SK-N-SH (cell line): ENCODE results near the gene PRR33. TPM values are rescaled to one million over a fixed set of nuclear protein-coding genes. Genes with fewer than 3 reads are reported as not detected.

Source experiments
- CTCF ChIA-PET: fragments of 300-600, 350-600 bp; formaldehyde crosslinking; extraction: SDS; loops from one replicate; lab custom pipeline; 2021; lab: Yijun Ruan, JAX
- POLR2A ChIA-PET: fragments of 350-600 bp; sonication (Branson Sonifier 250); formaldehyde crosslinking; extraction: SDS; loops from one replicate; lab custom pipeline; 2020; ENCODE audit warnings: antibody characterized with exemption, inconsistent platforms; lab: Yijun Ruan, JAX
- DNase-seq: peaks from one replicate; pipeline ENCODE4 v3.0.0; 2012
- H2AFZ ChIP-seq: fragments of 200-600 bp; sonication (generic); 2 replicates; pipeline ENCODE4 v1.8.1; 2016; ENCODE audit warnings: antibody characterized with exemption, mild to moderate bottlenecking, low read depth
- H3F3A ChIP-seq: fragments of 200-600 bp; sonication (generic); replicated peaks from 2 replicates; pipeline ENCODE3; 2016; ENCODE audit warnings: antibody characterized with exemption, mild to moderate bottlenecking; ENCODE audit not compliant: insufficient read depth
- H3K27ac ChIP-seq, 2 experiments: fragments of 200-500 bp in 1 of 2; fragments of 200-600 bp in 1 of 2; sonication (Bioruptor generic) in 1 of 2; sonication (generic), shearing (Covaris generic) in 1 of 2; 2 replicates each; pipeline versions ENCODE4 v1.5.1 to v1.6.1; 2014 to 2016; ENCODE audit warnings: low read depth in 2 of 2, inconsistent platforms in 1 of 2, low read length in 1 of 2, mild to moderate bottlenecking in 1 of 2, mixed read lengths in 1 of 2
- H3K27me3 ChIP-seq: fragments of 200-600 bp; sonication (generic), shearing (Covaris generic); 2 replicates; pipeline ENCODE4 v1.6.1; 2016; ENCODE audit warnings: mixed run types; ENCODE audit not compliant: insufficient read depth
- H3K36me3 ChIP-seq, 2 experiments: fragments of 200-500 bp in 1 of 2; fragments of 200-600 bp in 1 of 2; sonication (Bioruptor generic) in 1 of 2; sonication (generic) in 1 of 2; replicated peaks in 1 of 2; 2 replicates each; pipeline versions ENCODE3 to v1.5.1; 2014 to 2016; ENCODE audit warnings: low read length in 1 of 2, mild to moderate bottlenecking in 1 of 2; ENCODE audit not compliant: insufficient read depth in 2 of 2, control insufficient read depth in 1 of 2
- H3K4me1 ChIP-seq, 2 experiments: fragments of 200-500 bp in 1 of 2; fragments of 200-600 bp in 1 of 2; sonication (Bioruptor generic) in 1 of 2; sonication (generic), shearing (Covaris generic) in 1 of 2; 2 replicates each; pipeline versions ENCODE4 v1.5.1 to v1.6.1; 2014 to 2016; ENCODE audit warnings: low read depth in 1 of 2, low read length in 1 of 2, mixed run types in 1 of 2; ENCODE audit not compliant: insufficient read depth in 2 of 2, control insufficient read depth in 1 of 2
- H3K4me2 ChIP-seq: fragments of 200-600 bp; sonication (generic), shearing (Covaris generic); 2 replicates; pipeline ENCODE4 v1.6.1; 2017; ENCODE audit warnings: mixed run types
- H3K4me3 ChIP-seq, 2 experiments: fragments of 200-500 bp in 1 of 2; fragments of 200-600 bp in 1 of 2; sonication (Bioruptor generic) in 1 of 2; sonication (generic), shearing (Covaris generic) in 1 of 2; 2 replicates each; pipeline versions ENCODE4 v1.5.1 to v1.8.1; 2014 to 2016; ENCODE audit warnings: low read depth in 2 of 2, inconsistent platforms in 1 of 2, low read length in 1 of 2, mild to moderate bottlenecking in 1 of 2, mixed read lengths in 1 of 2, moderate library complexity in 1 of 2
- H3K79me2 ChIP-seq: fragments of 200-600 bp; sonication (generic); 2 replicates; pipeline ENCODE4 v1.8.1; 2017; ENCODE audit warnings: mild to moderate bottlenecking; ENCODE audit not compliant: insufficient read depth
- H3K9ac ChIP-seq: fragments of 200-600 bp; sonication (generic); 2 replicates; pipeline ENCODE4 v1.6.1; 2017; ENCODE audit warnings: mixed run types
- H3K9me2 ChIP-seq: fragments of 200-600 bp; sonication (generic); 2 replicates; pipeline ENCODE4 v1.6.1; 2017; ENCODE audit warnings: mixed run types
- H3K9me3 ChIP-seq: fragments of 200-600 bp; sonication (generic); 2 replicates; pipeline ENCODE4 v1.6.1; 2017; ENCODE audit warnings: mixed run types, mild to moderate bottlenecking, moderate library complexity
- H4K20me1 ChIP-seq: fragments of 200-600 bp; sonication (generic); 2 replicates; pipeline ENCODE4 v1.6.1; 2017; ENCODE audit warnings: mild to moderate bottlenecking, mixed run types; ENCODE audit not compliant: insufficient read depth
- GATA2 ChIP-seq: sonication (generic); formaldehyde crosslinking; IDR thresholded peaks from 2 replicates; pipeline ENCODE4 v1.5.0; 2020; ENCODE audit warnings: mild to moderate bottlenecking, missing genetic modification reagents
- JUND ChIP-seq: IDR thresholded peaks from 2 replicates; pipeline ENCODE4 v1.4.0; 2012
- MXI1 ChIP-seq: IDR thresholded peaks from 2 replicates; pipeline ENCODE4 v1.6.1; 2012; ENCODE audit warnings: mild to moderate bottlenecking, low read depth, low read length, improper control_type of control experiment
- RCOR1 ChIP-seq: fragments of 150-350 bp; IDR thresholded peaks from 2 replicates; pipeline ENCODE4 v1.6.1; 2017; ENCODE audit warnings: antibody characterized with exemption, low read length
- TCF12 ChIP-seq: IDR thresholded peaks from 2 replicates; pipeline ENCODE4 v1.4.0; 2012
- YY1 ChIP-seq: IDR thresholded peaks from 2 replicates; pipeline ENCODE4 v1.4.0; 2012; ENCODE audit warnings: low read depth, mild to moderate bottlenecking
- WGBS: methylation state at CpG from one replicate; pipeline ENCODE4 v1.1.6; 2017; ENCODE audit warnings: low lambda C conversion rate; 5-methylcytosine and 5-hydroxymethylcytosine counted together
- polyA plus RNA-seq, 3 experiments: library from polyadenylated mRNA; depleted of rRNA; stranded (reverse); fragments of >200 nt; gene quantifications; 2 replicates each; pipeline ENCODE4 v1.2.3, GENCODE V29; 2012
- TF ChIP-seq, protein P1 (sequence below): IDR thresholded peaks from 2 replicates; pipeline ENCODE4 v1.6.1; 2012; ENCODE audit warnings: mild to moderate bottlenecking, low read depth, low read length, moderate library complexity
- TF ChIP-seq, protein P2 (sequence below): fragments of 150-350 bp; IDR thresholded peaks from 2 replicates; pipeline ENCODE4 v1.6.1; 2017; ENCODE audit warnings: antibody characterized with exemption, low read length, low read depth, borderline replicate concordance
- TF ChIP-seq, protein P3 (sequence below): fragments of 200-600 bp; sonication (generic); IDR thresholded peaks from 2 replicates; pipeline ENCODE4 v1.6.1; 2017; ENCODE audit warnings: antibody characterized with exemption, mild to moderate bottlenecking, moderate library complexity

PRR33 gene
- polyA plus RNA-seq, 1 of the 3 experiments (the other 2 are of a cell fraction), result not detected

GRCh38 chr11:1839204-1839923 lies 52.3 kb downstream of the PRR33 start:
- H3F3A ChIP-seq, result no peaks in the 10 kb centered on the region
- TF ChIP-seq, protein P1, sequence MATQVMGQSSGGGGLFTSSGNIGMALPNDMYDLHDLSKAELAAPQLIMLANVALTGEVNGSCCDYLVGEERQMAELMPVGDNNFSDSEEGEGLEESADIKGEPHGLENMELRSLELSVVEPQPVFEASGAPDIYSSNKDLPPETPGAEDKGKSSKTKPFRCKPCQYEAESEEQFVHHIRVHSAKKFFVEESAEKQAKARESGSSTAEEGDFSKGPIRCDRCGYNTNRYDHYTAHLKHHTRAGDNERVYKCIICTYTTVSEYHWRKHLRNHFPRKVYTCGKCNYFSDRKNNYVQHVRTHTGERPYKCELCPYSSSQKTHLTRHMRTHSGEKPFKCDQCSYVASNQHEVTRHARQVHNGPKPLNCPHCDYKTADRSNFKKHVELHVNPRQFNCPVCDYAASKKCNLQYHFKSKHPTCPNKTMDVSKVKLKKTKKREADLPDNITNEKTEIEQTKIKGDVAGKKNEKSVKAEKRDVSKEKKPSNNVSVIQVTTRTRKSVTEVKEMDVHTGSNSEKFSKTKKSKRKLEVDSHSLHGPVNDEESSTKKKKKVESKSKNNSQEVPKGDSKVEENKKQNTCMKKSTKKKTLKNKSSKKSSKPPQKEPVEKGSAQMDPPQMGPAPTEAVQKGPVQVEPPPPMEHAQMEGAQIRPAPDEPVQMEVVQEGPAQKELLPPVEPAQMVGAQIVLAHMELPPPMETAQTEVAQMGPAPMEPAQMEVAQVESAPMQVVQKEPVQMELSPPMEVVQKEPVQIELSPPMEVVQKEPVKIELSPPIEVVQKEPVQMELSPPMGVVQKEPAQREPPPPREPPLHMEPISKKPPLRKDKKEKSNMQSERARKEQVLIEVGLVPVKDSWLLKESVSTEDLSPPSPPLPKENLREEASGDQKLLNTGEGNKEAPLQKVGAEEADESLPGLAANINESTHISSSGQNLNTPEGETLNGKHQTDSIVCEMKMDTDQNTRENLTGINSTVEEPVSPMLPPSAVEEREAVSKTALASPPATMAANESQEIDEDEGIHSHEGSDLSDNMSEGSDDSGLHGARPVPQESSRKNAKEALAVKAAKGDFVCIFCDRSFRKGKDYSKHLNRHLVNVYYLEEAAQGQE, result no peak
- no peak for TF ChIP-seq RCOR1
- TF ChIP-seq JUND, result no peak
- no peak for TF ChIP-seq GATA2 (CRISPR knock-in tag)
- no peak for TF ChIP-seq TCF12
- TF ChIP-seq, protein P2, sequence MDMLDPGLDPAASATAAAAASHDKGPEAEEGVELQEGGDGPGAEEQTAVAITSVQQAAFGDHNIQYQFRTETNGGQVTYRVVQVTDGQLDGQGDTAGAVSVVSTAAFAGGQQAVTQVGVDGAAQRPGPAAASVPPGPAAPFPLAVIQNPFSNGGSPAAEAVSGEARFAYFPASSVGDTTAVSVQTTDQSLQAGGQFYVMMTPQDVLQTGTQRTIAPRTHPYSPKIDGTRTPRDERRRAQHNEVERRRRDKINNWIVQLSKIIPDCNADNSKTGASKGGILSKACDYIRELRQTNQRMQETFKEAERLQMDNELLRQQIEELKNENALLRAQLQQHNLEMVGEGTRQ, result no peak
- TF ChIP-seq, all 33 proteins: peak for 0
- ChIA-PET CTCF (interaction anchor here (1.0 to 20.8 kb wide), 12 partner anchors 8 to 311 kb away, joined by 3 to 478 read pairs (median 9); partner anchors contain the start of gene IGF2), POLR2A (no interaction called here)
- H3K4me3 ChIP-seq, result no peak overlapping the region
- no peak overlapping the region for H2AFZ ChIP-seq
- peaks cover 0 to 23% of the 10 kb centered on the region in 2 experiments; a peak in 1 of 4 replicates for H3K4me1 ChIP-seq
- no peaks in the 10 kb centered on the region for H3K9me3 ChIP-seq
- 78% methylated on average over 11 of the region's 12 CpGs for WGBS
- H3K9ac ChIP-seq, result no peak overlapping the region
- H3K79me2 ChIP-seq, result no peaks in the 10 kb centered on the region
- H3K36me3 ChIP-seq, result no peaks in the 10 kb centered on the region
- H3K9me2 ChIP-seq, result no peaks in the 10 kb centered on the region
- no peak overlapping the region for H3K27ac ChIP-seq
- no peak for DNase-seq
- H3K27me3 ChIP-seq, result no peaks in the 10 kb centered on the region
- H4K20me1 ChIP-seq, result no peaks in the 10 kb centered on the region
- no peak overlapping the region for H3K4me2 ChIP-seq

DNA sequence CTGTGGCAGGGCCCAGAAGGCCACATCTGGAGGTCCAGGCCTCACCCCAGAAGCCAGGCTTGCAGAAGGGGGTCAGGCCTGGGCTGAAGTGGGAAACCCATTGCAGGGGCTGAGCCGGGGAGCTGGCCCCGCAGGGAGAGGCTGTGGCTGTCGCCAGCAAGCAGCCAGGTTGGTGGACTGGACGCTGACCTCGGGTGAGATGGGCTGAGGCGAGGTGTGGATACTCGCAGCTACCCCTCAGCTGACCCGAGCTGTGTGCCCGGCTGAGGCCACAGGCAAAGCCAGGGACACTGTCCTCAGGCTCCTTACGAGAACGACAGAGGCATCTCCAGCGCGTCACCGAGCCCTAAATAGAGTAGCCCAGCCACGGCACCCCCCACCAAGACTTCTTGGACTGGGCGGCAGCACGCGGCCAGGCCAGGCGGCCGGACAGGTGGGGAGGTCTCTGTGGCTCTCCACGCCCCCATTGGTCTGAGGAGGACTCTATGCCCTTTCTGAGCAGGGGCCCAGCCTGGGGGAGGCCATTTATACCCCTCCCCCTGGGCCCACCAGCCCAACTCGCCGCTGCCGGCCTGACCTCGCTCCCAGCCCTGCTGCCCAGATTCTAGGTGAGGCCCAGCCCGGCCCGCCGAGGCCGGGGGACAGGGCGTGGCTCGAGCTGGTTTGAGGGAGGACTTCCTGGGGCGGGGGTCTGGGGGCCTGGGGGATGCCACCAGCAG lies 53.1 kb downstream of the PRR33 start, which contains the start of gene TNNI2:
TNNI2 (plus strand) TSS at position 556 of the 719 bp plus-strand sequence. CDS start 716 bp downstream, outside the sequence.
- DNase-seq, result no peak
- Histone ChIP-seq H3K27me3 (no peaks in the 10 kb centered on the region), H3K36me3 (no peaks in the 10 kb centered on the region), H3K9me3 (no peaks in the 10 kb centered on the region), H3K9ac (no peak within 1 kb of the TSS), H3K9me2 (no peaks in the 10 kb centered on the region), H3K27ac (peak within 1 kb of the TSS in 1 of 2 experiments; percentile 60; a peak in 1 of 4 replicates), H3K4me3 (no peak within 1 kb of the TSS), H3F3A (no peaks in the 10 kb centered on the region), H3K79me2 (no peaks in the 10 kb centered on the region), H2AFZ (no peak within 1 kb of the TSS), H3K4me1 (peaks cover 0 to 30% of the 10 kb centered on the region in 2 experiments; a peak in 1 of 4 replicates), H4K20me1 (no peaks in the 10 kb centered on the region), H3K4me2 (no peak within 1 kb of the TSS)
- 85% methylated on average over 5 of the region's 32 CpGs for WGBS
- ChIA-PET POLR2A (no interaction called here), CTCF (interaction anchor here (0.6 to 20.8 kb wide), 17 partner anchors 9 to 311 kb away, joined by 3 to 478 read pairs (median 4); partner anchors contain the start of genes IGF2 and PRR33)
- TF ChIP-seq YY1, result no peak
- no peak for TF ChIP-seq MXI1
- no peak for TF ChIP-seq JUND
- TF ChIP-seq, protein P3, sequence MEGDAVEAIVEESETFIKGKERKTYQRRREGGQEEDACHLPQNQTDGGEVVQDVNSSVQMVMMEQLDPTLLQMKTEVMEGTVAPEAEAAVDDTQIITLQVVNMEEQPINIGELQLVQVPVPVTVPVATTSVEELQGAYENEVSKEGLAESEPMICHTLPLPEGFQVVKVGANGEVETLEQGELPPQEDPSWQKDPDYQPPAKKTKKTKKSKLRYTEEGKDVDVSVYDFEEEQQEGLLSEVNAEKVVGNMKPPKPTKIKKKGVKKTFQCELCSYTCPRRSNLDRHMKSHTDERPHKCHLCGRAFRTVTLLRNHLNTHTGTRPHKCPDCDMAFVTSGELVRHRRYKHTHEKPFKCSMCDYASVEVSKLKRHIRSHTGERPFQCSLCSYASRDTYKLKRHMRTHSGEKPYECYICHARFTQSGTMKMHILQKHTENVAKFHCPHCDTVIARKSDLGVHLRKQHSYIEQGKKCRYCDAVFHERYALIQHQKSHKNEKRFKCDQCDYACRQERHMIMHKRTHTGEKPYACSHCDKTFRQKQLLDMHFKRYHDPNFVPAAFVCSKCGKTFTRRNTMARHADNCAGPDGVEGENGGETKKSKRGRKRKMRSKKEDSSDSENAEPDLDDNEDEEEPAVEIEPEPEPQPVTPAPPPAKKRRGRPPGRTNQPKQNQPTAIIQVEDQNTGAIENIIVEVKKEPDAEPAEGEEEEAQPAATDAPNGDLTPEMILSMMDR, result no peak
